Muscle of arm (tissue), 12 donors: ENCODE measurements around the gene FBP1. TPM values are rescaled to one million over a fixed set of nuclear protein-coding genes. Genes with fewer than 3 reads are reported as not detected.

ENCODE experiments used
- DNase-seq: peaks from one replicate; pipeline ENCODE4 v3.0.0-alpha.2; 2013
- polyA plus RNA-seq, 12 donors: library from polyadenylated mRNA; unstranded; fragments of 120-200 nt; gene quantifications; one replicate each; pipeline ENCODE4 v1.2.1, GENCODE V29; 2013; ENCODE audit not compliant: insufficient read length in 12 of 12

The FBP1 gene
- polyA plus RNA-seq, 12 donors, result 0.42 to 15.4 (median 1.1) TPM; not detected in 1

GRCh38 chr9:94657021-94657725 lies 17.9 kb upstream of the FBP1 start:
- DNase-seq, result no peak

DNA sequence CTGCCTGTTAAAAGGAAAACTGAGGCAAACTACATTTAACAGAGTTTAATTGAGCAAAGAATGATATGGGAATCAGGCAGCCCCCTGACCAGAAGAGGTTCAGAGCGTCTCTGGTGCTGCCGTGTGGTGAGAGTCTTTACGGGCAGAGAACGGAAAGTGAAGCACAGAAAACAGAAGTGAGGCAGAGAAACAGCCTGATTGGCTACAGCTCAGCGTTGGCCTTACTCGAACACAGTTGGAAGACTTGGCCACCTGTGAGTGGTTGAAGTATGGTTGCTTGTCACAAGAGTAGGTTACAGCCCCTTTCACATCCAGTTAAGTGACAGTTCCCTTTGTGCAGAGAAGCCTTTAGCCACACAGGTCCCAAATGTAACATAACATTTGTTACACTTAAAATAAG lies 16.9 kb upstream of the FBP1 start:
- DNase-seq, result peak; percentile 66

GRCh38 chr9:94655739-94656138 lies 16.4 kb upstream of the FBP1 start:
- DNase-seq, result no peak

DNA sequence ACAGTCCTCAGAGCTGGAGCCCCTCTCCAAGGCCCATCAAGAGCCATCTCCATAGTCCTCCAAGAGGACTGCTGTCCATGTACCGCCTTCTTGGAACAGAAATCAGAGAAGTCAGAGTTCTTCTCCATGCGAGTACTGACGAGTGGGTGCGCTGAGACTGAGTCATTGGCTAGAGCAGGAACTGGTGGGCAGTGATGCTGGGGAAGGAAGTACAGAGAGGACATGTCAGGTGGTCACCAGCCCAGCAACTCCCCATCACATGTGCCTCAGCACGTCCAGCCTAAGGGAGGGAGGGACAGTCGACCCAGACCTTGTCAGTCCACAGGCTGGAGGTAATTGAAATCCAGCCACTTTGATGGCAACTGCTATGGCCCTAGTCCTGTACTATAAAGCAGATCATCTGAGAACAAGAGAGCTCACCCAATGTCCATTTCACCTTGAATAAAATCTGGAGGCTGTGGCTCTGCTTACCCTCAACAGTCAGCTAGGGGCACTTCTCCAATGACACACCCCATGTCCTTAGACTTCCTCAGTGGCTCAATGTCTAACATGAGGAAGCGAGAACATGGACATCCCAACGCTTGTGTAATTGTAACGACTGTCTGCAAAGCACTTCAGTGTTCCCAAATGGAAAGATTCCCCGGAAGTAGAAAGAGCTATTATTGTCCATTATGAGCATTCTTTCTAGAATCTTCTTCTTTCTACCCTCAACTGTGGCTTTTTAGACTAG lies 15.0 kb upstream of the FBP1 start:
- no peak for DNase-seq

GRCh38 chr9:94650949-94651348 lies 11.6 kb upstream of the FBP1 start:
- DNase-seq, result no peak

GRCh38 chr9:94649100-94649819 lies 9.9 kb upstream of the FBP1 start:
- DNase-seq, result no peak

- no peak for DNase-seq
Measured at GRCh38 chr9:94648185-94648584, 8.9 kb upstream of the FBP1 start.

DNA sequence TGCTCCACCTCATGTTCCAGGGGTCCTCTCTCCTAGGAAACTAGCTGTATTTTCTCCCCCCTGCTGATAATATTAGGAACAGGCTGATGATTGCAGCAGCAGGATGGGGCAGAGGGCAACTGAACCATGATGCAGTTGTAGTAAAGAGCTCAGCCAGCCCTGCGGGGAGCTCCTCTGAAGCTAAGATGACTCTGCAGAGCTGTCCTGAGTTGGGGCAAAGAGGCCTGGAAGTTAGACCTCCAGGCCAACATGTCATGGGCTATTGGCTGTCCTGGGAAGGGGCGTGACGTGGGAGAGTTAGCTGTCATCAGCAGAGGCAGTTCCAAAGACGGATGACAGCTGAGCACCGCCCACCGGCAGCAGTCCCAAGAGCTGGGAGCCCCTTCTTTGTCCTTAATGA lies 6.6 kb upstream of the FBP1 start:
- DNase-seq, result no peak

GRCh38 chr9:94644543-94644942 lies 5.2 kb upstream of the FBP1 start:
- DNase-seq, result no peak

DNA sequence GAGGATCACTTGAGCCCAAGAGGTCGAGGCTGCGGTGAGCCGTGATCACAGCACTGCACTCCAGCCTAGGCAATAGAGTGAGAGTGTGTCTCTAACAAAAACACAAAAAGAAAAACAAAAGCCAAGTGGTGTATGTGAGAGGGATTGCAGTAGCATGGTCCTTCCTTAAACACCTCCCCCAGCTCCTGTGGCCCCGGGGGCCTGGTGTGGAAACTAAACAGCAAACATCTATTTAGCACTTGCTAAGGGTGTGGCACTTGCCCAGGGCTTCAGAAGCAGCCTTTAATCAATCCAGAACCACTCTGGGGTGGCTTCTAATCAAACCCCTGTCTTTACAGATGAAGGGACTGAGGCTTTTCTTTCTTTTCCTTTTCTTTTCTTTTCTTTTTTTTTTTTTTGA lies 4.4 kb upstream of the FBP1 start:
- no peak for DNase-seq

GRCh38 chr9:94643176-94643575 lies 3.9 kb upstream of the FBP1 start:
- no peak for DNase-seq

DNA sequence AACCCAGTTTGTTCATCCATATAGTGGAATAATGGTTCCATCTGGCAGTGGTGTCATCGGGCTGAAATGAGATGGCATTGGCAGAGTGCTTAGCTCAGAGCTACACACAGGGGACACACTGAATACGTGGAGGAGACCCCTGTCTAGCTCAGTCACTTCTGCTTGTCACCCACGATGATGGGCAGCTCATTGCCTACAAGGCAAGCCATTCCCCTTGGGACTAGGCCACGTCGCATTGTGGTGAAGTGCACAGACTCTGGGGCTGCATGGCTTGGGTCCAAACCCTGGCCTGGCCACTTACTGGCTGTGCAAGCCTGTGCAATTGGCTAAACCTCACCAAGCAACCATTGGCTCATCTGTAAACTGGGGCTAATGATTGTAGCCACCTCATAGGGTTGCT lies 3.2 kb upstream of the FBP1 start:
- no peak for DNase-seq

GRCh38 chr9:94639999-94640376 lies 670 bp upstream of the FBP1 start:
- no peak for DNase-seq

- no peak for DNase-seq
Measured at GRCh38 chr9:94638335-94639060, 820 bp downstream of the FBP1 start.

GRCh38 chr9:94632737-94633136 lies 6.6 kb downstream of the FBP1 start:
- DNase-seq, result peak; percentile 57

DNA sequence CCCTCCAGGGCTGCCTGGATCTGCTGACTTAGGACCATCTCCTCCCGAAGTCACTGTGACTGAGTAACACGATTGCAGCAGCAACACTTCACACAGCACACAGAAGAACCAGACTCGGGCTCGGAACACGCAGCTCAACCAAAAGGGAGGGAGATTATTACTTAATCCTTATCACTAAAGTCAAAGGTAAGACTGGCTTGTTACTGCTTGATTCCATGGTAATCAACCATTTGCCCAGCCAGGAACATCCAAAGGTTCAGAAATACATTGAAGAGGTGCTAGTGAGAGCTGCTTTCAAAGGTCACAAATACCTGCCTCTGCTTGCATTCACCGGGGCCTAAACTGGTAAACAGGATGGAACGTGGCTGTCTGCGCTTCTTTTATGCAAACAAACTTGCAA lies 7.7 kb downstream of the FBP1 start:
- DNase-seq, result no peak

DNA sequence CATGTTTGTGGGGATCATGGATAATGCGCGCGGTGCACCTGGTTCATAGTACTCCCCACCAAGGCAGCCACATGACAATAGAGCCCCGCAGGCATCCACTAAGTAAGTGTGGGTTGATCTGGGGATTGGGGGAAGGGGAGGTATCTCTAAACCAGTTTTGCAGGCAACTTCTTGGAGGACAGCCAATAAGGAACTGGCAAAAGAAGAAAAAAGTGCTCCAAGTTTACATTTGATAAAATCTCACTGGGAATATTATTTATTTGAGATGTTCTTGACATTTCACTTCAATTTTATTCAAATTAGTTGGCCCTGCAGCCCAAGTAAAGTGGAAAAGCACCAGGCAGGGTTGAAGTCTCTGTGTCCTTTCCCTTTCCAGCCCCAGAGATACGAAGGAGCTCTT lies 8.5 kb downstream of the FBP1 start:
- no peak for DNase-seq

GRCh38 chr9:94630281-94630680 lies 9.0 kb downstream of the FBP1 start:
- DNase-seq, result no peak

GRCh38 chr9:94627287-94627686 lies 12.0 kb downstream of the FBP1 start:
- no peak for DNase-seq

GRCh38 chr9:94625835-94626234 lies 13.5 kb downstream of the FBP1 start:
- DNase-seq, result no peak

DNA sequence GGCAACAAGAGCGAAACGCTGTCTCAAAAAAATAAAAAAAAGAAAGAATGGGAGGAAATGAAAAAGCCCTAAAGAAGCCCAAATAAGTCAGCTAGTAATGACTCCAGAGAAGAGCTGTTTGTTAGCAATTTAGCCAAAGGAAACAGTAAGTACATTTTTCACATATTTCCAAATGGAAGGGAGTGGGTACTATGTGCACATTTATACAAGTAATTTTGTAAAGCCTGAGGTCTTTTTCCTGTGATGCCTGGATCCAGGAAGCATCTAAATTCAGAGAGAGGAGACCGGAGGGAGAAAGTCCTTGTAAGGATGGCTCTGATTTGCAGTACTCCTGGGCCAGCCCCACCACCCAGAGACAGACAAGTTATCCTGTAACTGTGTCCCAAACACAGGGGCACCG lies 14.7 kb downstream of the FBP1 start:
- DNase-seq, result no peak

DNA sequence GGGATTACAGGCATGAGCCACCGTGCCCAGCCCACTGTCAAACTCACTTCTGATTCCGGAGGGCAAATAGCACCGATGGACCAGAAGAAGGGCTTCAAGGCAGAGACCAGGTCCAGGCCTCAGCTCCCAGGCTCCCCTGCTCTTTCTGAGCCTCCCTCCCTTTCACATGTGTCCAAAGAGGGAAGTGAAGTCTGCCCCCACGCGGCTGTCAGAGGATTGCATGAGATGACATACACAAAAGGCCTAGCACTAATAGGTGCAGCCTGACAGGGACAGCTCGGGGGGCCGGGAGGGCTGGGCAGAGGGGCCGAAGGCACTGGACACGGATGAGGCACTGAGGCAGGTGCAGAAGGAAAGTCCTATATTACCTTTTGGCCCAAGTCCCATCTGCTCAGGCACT lies 16.1 kb downstream of the FBP1 start:
- no peak for DNase-seq
